Measurements from ENCODE around the gene AVPI1.

AVPI1 gene, protein sequence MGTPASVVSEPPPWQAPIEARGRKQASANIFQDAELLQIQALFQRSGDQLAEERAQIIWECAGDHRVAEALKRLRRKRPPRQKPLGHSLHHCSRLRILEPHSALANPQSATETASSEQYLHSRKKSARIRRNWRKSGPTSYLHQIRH

DNA sequence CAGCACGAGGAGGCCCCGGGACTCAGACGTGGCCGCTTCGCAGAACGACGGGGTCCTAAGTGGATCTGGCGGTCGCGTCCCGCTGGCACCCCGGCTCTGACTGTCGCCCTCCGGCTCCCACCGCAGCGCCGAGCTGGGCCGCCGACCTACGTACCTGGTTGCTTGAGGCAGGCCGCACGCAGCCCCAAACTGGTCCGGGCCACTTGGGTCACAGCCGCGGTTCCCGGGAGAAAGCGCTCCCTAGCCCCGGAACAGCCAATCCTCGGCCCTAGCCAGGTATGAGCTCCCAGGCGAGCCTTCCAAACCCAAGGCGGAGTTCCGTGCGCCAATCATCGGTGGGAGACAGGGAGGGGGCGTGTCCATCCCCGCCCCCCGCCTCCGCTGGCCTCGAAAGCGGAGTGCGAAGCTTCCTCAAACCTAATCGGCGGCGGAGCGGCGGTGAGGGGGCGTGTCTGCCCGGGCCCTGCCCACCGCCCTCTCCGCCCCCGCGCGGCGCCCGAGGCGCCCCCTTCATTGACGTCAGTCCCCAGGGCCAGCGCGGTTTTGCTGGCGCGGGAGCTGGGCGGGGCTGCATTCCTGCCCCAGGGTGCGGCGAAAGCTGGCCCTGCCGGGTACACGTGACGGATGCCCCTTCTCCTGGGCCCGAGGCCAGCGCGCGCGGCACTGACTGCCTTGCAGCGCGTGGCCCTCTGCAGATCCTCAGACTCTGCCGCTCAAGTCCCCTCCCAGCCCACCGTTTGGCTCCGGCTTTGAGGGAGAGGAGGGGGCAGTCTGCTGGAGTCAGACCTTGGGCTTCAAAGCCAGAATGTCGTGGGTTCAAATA, at the start of gene AVPI1:
TSS of gene AVPI1 (minus strand) at position 280 of the 823 bp plus-strand sequence. CDS start 7,336 bp downstream, outside the sequence.
- TF ChIP-seq TCF12 (IDR thresholded peaks at IDR 0.05; ENCODE audit: low read depth) (peak; percentile 90), ZBTB7A (IDR thresholded peaks at IDR 0.05; ENCODE audit: low read depth) (no peak; the same call in 1 of the 2 replicates), EP300 (IDR thresholded peaks at IDR 0.05; ENCODE audit: borderline replicate concordance) (peak; percentile 67), TEAD4 (IDR thresholded peaks at IDR 0.05) (peak; percentile 98), CREB1 (IDR thresholded peaks at IDR 0.05; ENCODE audit: low read depth) (peak; percentile 77), CEBPB (IDR thresholded peaks at IDR 0.05) (no peak), NFIC (IDR thresholded peaks at IDR 0.05) (peak; percentile 97), YY1 (IDR thresholded peaks at IDR 0.05; ENCODE audit: low read depth) (peak; percentile 52; the same call in 1 of the 2 replicates), EGR1 (IDR thresholded peaks at IDR 0.05) (peak; percentile 100), TAF1 (IDR thresholded peaks at IDR 0.05; ENCODE audit: low read depth) (peak; percentile 81), FOXM1 (IDR thresholded peaks at IDR 0.05; ENCODE audit: borderline replicate concordance, low read depth) (peak; percentile 43; the same call in 1 of the 2 replicates), RAD21 (IDR thresholded peaks at IDR 0.05; ENCODE audit: low read depth) (no peak)
- TF ChIP-seq, protein P1, sequence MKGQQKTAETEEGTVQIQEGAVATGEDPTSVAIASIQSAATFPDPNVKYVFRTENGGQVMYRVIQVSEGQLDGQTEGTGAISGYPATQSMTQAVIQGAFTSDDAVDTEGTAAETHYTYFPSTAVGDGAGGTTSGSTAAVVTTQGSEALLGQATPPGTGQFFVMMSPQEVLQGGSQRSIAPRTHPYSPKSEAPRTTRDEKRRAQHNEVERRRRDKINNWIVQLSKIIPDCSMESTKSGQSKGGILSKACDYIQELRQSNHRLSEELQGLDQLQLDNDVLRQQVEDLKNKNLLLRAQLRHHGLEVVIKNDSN (IDR thresholded peaks at IDR 0.05) = peak; percentile 97
- TF ChIP-seq, protein P2, sequence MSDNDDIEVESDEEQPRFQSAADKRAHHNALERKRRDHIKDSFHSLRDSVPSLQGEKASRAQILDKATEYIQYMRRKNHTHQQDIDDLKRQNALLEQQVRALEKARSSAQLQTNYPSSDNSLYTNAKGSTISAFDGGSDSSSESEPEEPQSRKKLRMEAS (IDR thresholded peaks at IDR 0.05) = peak; percentile 99
- TF ChIP-seq, protein P3, sequence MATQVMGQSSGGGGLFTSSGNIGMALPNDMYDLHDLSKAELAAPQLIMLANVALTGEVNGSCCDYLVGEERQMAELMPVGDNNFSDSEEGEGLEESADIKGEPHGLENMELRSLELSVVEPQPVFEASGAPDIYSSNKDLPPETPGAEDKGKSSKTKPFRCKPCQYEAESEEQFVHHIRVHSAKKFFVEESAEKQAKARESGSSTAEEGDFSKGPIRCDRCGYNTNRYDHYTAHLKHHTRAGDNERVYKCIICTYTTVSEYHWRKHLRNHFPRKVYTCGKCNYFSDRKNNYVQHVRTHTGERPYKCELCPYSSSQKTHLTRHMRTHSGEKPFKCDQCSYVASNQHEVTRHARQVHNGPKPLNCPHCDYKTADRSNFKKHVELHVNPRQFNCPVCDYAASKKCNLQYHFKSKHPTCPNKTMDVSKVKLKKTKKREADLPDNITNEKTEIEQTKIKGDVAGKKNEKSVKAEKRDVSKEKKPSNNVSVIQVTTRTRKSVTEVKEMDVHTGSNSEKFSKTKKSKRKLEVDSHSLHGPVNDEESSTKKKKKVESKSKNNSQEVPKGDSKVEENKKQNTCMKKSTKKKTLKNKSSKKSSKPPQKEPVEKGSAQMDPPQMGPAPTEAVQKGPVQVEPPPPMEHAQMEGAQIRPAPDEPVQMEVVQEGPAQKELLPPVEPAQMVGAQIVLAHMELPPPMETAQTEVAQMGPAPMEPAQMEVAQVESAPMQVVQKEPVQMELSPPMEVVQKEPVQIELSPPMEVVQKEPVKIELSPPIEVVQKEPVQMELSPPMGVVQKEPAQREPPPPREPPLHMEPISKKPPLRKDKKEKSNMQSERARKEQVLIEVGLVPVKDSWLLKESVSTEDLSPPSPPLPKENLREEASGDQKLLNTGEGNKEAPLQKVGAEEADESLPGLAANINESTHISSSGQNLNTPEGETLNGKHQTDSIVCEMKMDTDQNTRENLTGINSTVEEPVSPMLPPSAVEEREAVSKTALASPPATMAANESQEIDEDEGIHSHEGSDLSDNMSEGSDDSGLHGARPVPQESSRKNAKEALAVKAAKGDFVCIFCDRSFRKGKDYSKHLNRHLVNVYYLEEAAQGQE (IDR thresholded peaks at IDR 0.05; ENCODE audit: low read depth) = no peak

DNA sequence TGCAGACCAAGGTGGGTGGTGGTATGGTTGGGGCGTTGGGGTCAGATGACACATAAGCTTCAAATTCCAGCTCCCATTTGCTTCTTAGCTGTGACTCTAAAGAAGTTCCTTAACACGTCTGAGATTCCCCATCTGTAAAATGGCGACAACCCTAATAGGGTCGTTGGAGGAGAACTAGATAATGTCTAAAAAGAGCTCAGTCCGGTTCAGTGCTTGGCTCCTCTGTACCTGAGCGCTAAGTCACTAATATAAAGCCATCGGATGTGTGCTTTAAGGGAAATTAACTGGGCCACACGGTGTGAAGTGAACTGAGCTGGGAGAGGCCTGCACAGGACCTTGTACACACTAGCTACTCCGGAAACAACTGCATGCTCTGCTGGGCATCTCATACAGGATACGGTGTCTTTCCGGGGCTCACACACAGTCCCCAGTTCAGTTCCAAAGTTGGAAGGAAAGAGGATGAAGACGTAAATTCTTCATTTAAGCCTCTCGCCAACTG, 49.4 kb upstream of the AVPI1 start:
- TF ChIP-seq, protein P1 (IDR thresholded peaks at IDR 0.05) = no peak
- TF ChIP-seq RAD21 (IDR thresholded peaks at IDR 0.05; ENCODE audit: low read depth) (no peak), NFIC (IDR thresholded peaks at IDR 0.05) (no peak), TAF1 (IDR thresholded peaks at IDR 0.05; ENCODE audit: low read depth) (no peak), CREB1 (IDR thresholded peaks at IDR 0.05; ENCODE audit: low read depth) (no peak), TEAD4 (IDR thresholded peaks at IDR 0.05) (no peak), TCF12 (IDR thresholded peaks at IDR 0.05; ENCODE audit: low read depth) (no peak)
- TF ChIP-seq, protein P3 (IDR thresholded peaks at IDR 0.05; ENCODE audit: low read depth) = no peak

DNA sequence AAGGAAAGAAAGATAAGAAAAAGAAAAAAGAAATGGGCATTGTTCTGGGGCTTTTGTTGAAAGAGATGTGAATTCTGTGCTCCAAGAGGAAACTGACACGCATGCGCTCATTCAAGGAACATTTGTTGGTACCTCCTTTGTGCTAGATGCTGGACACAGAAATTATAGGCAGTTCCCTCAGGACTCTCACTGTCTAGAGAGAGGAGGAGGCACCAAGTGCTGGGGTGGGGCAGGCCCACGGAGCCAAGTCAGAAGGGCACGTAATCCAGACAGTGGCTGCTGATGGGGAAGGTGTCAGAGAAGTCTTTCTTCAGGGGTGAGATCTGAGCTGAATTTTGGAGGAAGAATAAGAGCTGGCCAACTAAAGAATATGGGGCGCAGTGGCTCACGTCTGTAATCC, 47.0 kb upstream of the AVPI1 start:
- no peak for TF ChIP-seq RAD21 (IDR thresholded peaks at IDR 0.05; ENCODE audit: low read depth)
- TF ChIP-seq YY1 (IDR thresholded peaks at IDR 0.05; ENCODE audit: low read depth) = no peak
- no peak for TF ChIP-seq TAF1 (IDR thresholded peaks at IDR 0.05; ENCODE audit: low read depth)
- TF ChIP-seq TEAD4 (IDR thresholded peaks at IDR 0.05) = no peak
- TF ChIP-seq EGR1 (IDR thresholded peaks at IDR 0.05) = no peak
- TF ChIP-seq, protein P2 (IDR thresholded peaks at IDR 0.05) = no peak
- TF ChIP-seq FOXM1 (IDR thresholded peaks at IDR 0.05; ENCODE audit: borderline replicate concordance, low read depth) = no peak

DNA sequence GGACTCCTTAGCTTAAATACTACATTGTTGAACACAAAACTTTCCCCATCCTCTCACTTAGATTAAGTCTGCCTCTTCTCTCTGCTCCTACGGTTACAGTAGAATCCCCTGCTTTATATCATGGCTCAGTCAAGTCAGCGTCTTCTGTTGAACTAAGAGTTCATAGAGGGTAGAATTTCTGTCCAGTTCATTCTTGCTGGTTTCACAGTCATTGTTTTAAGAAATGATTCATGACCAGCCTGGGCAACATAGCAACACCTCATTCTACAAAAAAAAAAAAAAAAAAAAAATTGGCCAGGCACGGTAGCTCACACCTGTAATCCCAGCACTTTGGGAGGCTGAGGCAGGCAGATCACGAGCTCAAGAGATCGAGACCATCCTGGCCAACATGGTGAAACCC, 46.2 kb upstream of the AVPI1 start:
- TF ChIP-seq YY1 (IDR thresholded peaks at IDR 0.05; ENCODE audit: low read depth) (no peak), RAD21 (IDR thresholded peaks at IDR 0.05; ENCODE audit: low read depth) (no peak), TEAD4 (IDR thresholded peaks at IDR 0.05) (no peak), CREB1 (IDR thresholded peaks at IDR 0.05; ENCODE audit: low read depth) (no peak), TAF1 (IDR thresholded peaks at IDR 0.05; ENCODE audit: low read depth) (no peak), FOXM1 (IDR thresholded peaks at IDR 0.05; ENCODE audit: borderline replicate concordance, low read depth) (no peak), EP300 (IDR thresholded peaks at IDR 0.05; ENCODE audit: borderline replicate concordance) (no peak), EGR1 (IDR thresholded peaks at IDR 0.05) (no peak)
- TF ChIP-seq, protein P3 (IDR thresholded peaks at IDR 0.05; ENCODE audit: low read depth) = no peak
- TF ChIP-seq, protein P2 (IDR thresholded peaks at IDR 0.05) = no peak
